Measurements from ENCODE around the gene BEX3.
"Not testable (repeated sequence)": the region's sequence is repeated elsewhere in the genome, so short reads cannot be mapped to it uniquely, and the experiment has no call there.

BEX3 gene

DNA sequence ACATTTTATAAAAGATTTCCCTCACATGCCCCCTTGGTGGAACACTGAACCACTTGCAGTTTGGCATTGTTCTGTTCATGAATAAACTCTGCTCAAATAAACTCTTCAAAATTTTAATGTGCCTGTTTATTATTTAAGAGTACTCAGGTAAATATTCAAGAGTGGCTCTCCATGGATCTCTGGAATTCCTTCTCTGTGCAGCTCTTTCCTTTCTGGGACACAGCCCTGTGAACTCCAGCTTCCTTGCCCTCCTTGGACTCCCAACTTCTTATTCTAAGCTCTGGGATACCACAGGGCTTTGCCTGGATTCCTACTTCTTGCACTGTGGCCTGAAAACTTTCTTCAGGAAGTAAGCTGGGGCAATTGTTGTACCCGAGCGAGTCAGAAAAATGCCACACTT, 8.3 kb downstream of the BEX3 start:
- DNase-seq, result no peak

DNA sequence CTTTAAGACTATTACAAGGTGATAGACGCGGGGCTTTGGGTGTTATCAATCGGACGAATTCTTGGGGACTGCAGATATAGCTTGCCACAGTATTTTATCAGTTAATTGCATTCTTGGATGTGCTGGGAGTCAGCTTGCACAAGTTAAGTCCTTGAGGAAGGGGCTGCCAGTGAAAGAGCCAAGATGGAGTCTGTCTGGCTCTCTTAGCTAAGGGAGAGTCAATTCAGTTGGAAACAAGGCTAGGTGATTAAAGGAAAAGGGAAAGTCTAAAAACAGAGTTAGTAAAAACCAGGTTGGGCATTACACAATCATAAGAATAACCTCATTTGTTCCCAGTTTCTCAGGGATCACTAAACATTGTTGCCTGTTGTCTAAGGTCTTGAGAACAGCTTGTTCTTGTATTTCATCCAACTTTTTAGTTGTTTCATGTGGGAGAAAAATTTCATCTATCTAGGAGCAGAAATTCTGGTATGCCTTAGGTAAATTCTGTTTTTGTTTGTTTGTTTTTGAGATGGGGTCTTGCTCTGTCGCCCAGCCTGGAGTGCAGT, 9.0 kb downstream of the BEX3 start:
- not testable (repeated sequence) for DNase-seq

DNA sequence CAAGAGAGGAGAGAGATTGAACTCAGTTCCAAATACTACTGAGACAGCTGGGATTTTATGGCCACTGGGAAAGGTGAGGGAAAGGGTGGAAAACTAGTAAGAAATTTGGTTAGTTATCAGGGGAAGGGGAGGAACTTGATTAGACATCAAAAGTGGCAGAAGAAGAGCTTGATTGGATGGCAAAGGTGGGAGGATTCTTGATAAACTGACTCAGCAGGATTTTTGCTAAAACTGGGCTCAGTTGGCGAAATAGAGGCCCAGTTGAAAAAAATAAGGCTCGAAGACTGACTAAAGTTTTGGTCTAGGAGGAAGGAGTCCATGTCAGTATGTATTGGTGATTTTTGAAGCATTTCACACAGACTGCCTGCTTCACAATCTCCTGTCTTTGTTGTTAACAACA, 10.0 kb downstream of the BEX3 start:
- DNase-seq, result no peak

DNA sequence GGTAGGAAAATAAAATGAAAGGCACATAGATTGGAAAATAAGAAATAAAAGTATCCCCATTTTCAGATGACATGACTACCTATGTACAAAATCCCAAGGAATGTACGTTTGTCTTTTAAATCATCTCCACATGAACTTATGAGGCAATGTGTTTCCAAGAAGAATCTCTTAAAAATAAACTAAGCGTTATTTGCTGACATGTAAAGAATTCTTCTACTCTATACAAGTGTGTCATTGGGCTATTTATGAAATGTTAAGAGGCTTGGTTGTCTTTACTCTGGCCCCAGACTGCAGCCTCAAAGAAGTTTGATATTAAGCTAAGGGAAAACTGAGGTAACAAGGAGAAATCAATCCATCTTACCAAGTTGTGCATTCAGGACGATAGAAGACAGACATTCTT, 17.1 kb downstream of the BEX3 start:
- DNase-seq, result no peak

DNA sequence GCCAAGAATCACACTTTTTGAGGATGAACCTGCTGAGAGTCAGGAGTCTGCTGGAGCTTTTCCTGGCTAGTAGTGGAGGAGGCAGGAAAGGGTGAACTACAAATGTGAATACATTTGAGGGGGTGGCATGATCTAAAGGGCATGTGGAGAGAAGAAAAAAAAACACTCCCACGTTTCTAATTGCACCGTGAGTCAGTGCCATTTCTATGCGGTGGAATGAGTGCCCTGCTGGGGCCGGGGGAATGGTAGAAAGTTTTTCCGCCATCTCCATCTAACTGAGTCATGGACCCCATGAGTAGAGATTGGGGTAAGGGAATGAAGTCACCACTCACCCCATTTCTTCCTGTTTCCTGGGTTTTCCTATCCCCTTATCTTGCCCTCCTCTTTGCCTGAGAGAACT, 19.8 kb downstream of the BEX3 start:
- no peak for DNase-seq

DNA sequence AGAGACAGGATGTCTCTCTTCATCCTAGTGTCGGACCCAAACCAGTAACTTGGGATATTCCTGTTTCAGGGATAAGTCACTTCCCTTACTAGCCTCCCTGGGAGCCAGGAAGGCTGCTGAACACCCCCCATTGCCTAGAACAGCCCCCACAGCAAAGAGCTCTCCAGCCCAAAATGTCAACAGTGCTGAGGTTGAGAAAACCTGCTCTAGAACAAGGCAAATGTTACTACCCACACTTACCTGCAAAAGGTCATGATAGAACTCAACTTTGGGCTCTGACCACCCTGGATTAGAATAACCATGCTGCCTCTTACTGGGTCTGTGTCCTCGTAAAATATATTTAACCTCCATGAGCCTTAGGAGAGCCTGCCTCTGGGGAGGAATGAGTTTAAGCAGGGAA, 20.3 kb downstream of the BEX3 start:
- DNase-seq, result no peak

DNA sequence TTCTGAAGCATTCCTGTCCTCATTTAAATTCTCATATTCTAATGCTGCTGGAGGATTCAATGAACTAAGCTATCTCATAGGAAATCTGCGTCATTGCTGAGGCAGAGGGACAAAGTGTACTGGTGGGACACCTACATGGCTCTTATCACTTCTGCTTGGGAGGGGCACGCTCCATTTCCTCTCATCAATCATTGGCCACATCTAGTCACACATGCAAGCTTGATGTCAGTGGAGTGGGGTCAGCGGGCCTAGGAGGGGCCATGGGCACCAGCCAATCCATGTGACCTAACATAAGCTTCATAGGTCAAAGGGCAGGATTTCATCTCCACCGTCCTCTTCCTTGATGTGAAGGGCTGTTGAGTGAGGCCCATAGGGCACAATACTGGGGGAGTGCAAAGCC, 21.4 kb downstream of the BEX3 start:
- no peak for DNase-seq

DNA sequence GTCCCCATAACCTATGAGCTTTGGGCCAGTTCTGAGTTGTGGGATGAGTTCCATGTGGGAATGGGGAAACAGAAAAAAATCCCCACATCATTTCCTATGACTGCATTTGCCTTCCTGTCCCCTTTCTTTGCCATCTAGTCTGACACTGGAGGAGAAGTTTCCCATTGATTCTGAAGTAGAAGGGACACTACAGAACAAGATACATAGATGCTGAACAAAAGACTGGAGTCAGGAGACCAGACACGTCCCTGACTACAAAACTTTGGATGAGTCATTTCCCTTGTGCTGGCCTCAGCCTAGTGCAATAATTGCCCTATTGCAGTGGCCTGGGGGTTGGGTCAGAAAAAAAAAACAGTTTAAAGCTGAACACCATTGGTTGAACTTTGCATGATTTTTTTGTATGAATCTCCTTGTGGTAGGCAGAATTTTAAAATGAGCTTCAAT, 22.1 kb downstream of the BEX3 start:
- no peak for DNase-seq

DNA sequence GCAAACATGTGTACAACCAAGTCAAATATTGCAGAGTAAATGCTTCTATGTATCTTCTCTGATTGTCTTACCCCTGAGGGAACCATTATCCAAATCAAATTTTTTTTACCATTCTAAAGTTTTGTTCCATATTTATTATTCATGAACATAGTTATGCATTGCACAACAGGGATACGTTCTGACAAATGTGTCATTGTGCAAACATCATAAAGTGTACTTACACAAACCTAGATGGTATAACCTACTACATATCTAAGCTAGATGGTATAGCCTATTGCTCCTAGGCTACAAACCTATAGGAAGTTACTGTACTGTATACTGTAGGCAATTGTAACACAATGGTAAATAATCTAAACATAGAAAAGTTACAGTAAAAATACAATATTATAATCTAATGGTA, 23.4 kb downstream of the BEX3 start:
- no peak for DNase-seq

DNA sequence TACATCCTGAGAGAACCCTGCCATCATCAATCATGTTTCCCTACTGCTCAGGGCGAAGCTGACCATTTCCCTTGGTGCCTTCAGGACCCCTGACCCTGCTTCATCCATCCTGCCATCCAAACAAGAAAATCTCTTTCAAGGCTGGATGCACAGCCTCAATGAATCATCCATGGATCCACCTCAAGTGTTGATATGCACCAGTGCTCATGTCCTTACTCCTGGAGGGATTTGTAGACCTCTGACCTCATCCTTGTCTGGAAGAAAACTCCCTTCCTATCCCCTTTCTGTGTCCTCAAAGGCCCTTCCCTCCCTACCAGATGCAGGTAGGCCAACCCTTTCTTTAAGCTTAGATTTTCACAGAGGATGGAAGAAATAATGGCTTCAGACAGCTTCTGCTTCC, 24.6 kb downstream of the BEX3 start:
- DNase-seq, result no peak

DNA sequence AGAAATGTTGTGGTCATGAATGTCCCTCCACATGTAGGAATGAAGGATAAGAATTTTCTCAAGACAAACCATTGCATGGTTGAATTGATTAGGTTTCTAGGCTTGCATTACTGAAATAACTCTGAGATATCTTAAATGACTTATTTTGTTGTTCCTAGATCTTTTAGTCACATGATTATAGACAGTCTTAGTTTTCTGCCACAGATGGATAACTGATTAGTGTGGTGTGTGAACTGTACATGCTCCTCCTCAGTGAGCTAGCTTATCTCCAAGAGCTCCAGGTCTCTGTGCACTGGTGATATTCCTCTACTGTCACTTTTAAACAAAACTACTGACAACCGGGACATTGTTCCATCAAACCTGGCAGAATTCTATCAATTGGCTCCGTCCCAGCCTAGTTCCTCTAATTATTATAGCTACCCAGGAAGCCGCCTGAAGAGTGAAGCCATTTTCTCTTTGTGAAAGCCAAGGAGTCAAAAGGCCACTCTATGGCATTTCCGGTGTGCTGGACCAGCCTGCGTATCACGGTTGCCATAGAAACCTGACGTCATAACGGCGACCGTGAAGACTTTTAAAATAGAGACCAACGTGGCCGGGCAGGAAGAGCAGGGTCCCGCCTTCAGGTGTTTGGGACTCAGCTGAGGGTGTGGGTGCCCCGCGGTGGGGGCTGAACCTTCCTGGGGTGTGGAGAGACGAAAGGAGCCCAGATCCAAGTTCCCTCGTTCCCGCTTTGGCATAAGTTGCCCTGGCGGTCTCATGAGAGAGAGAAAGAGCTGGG, 28.1 kb downstream of the BEX3 start:
- DNase-seq, result peak; percentile 76 to 85

DNA sequence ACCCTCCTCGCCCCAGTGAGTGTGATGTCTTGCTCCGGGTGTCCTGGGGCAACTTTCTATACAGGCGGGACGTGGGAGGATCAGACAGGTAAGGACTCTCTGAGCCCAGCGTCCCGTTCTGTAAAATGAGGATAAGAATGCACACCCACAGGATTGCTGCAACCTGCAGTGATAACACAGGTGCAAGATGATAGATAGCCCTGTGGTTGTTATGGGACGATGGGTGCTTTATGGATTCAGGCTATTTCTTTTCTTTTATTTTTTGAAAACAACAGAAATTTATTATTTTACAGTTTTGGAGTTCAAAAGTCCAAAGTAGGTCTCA, 28.6 kb downstream of the BEX3 start:
- DNase-seq, result no peak

DNA sequence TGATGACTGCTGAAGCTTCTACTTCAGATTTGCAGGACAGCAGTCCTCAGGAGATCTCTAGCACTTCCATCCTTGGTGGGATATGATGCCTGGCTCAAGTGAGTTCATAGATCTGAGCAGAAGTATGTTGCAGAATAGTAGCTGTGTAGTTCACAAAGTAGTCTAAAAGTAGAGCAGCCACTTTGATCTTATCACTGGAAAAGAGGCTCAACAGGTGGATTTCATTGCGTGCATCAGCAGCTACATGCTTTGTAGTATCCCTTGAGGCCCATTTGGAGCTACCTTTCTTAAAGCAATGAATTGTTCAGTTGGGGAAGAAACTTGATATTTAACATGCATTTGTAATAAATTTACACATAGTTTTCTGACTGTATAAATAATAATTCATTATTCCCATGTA, 29.9 kb downstream of the BEX3 start:
- DNase-seq, result no peak

DNA sequence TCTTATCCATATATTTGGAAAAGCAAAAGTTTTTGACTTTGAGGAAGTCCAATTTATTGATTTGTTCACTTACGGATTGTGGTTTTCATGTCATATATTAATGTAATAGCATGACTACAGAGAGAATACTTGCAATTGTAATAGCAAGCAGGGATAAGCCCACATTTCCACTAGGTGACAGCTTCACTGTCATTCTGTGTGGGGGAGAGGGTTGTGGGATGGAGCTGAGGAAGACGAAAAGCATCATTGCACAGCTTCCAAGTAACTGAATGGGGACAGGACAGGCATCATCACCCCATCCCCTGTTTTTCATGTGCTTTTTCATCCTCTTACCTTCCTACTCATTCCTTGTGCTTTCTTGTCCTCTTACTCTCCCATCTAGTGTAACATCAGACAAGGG, 31.4 kb downstream of the BEX3 start:
- DNase-seq, result no peak

DNA sequence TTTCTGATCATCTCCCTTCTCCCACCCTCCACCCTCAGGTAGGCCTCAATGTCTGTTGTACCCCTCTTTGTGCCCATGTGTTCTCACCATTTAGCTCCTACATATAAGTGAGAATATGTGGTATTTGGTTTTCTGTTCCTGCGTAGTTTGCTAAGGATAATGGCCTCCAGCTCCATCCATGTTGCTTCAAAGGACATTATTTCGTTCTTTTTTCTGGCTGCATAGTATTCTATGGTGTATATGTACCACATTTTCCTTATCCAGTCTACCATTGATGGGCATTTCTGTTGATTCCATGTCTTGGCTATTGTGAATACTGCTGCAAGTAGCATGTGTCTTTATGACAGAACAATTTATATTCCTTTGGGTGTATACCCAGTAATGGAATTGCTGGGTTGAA, 35.4 kb downstream of the BEX3 start:
- not testable (repeated sequence) for DNase-seq

DNA sequence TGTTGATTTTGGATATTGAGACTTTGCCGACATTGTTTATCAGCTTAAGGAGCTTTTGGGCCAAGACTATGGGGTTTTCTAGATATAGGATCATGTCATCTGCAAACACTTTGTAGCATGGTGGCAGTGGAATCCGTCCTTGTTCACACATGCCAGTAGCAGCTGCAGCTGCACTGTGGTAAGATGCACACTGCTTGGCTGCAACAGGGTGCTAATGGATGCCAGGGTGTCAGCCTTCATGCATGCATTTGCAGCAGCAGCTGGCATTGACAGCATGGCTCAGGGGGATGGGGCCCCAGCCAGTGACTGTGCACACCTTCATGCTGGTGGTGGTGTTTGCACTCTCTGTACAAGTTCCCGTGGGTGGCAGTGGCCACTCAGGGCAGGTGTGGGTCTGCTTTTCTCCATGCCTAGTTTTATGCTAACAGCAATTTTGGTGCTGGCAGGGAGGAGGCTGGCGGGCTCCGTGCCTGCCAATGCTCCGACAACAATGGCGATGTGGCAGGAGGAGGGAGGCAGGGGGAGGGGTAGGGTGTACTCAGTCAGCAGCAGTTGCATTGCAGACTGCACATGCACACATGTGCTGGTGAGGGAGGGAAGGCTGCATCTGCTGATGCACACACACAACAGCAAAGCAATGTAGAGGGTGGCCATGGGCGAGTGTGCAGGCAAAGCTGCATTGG, 37.5 kb downstream of the BEX3 start:
- no peak for DNase-seq

DNA sequence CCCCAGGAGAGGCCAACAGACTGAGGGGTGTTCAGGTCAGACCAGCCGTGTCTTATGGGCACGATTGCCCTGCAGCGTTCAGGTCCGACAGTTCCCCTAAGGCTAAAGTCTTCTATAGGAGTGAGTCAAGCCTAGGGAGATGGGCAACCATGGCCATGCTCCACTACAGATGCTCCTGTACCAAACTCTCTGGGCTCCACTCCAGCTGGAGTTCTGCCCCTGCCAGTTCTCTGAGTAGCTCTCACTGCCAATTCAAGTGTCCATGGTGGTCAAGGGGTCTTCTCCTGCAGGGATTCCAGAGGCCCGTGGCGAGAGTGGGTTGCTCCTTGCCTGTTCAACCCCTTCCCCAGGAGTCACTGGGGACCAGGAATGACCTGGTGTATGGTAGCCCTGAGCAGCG, 38.2 kb downstream of the BEX3 start:
- no peak for DNase-seq

DNA sequence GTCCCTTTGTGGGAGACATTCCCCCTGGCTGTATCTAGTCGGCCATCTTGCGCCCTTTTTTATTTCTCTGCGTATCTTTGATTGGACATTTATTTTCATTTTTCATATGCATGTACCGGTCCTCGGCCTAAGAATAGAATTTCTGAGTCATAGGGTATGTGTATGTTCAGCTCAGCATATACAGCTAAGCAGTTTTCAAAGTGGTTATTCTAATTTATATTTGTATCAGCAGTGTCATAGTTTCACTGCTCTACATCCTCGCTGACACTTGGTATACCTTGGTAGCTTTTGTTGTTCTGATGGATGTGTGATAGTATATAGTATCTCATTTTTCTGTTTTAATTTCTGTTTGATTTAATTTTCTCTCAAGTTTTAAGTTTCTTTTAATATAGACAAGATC, 38.7 kb downstream of the BEX3 start:
- no peak for DNase-seq

DNA sequence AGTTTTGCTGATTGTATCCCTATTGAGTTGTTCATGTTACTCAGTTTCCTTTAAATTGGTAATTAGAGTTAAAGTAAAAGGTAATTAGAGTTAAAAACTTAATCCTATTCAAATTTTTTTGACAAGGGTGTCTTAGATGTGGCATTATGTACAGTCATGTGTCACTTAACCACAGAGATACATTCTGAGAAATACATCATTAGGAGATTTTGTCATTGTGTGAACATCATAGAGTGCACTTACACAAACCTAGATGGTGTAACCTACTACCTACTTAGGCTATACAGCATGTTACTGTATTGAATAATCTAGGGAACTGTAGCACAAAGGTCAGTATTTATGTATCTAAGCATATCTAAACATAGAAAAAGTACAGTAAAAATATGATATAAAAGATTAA, 39.2 kb downstream of the BEX3 start:
- DNase-seq, result no peak

DNA sequence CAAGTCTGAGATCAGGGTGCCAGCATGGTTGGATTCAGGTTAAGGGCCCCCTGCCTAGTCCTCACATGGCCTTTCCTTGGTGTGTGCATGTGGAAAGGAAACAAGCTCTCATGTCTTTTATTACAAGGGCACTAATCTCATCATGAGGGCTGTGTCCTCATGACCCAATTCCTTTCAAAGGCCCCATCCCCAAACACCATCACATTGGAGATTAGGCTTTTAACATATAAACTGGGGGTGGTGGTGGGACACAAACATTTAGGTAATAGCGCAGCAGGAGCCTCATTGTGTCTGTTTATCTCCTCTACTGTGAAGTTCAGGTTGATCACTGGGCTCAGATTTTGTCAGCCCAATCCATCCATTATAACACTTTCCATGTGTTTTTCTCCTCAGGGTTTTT, 41.0 kb downstream of the BEX3 start:
- DNase-seq, result no peak

DNA sequence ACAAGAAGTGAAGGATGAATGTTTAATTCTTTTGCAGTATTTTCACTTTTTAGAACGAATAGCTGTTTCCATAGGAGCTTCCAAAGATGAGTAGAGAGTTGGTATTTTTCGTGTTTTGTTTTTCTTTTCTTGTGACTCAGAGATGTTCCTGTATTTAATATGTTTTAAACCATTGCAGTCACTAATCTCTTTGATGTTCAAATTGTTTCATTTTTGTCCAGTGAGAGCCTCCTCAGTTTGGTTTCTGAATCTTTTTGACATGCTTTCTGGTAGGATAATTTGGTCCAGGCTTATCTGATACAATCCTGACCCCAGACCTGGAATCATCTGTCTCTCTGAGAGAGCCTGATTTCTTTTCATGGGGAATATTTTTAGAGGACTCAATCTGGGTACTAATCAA, 41.6 kb downstream of the BEX3 start:
- no peak for DNase-seq

DNA sequence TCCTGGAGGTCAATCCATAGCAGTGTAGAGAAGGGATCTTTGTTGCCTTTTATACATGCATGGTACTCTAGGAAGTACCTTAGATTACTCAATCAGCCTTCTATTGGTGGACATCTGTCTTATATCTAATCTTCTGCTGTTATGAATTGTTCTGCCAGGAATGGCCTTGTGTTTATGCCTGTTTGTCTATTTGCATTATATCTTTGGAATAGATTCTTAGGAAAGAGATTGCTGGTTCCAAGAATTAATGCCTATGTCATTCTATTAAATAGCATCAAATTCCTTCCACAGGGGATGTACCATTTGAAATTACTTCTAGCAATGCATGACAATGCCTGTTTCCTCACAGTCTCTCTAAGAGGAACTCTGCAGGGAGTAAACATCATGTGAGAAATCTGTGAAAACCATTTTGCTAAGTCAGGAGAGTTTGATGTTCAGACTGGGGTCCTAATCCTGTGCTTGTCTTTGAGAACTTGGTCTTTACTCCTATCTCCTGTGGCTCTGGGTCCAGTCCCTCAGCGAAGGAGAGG, 42.5 kb downstream of the BEX3 start:
- DNase-seq, result no peak

DNA sequence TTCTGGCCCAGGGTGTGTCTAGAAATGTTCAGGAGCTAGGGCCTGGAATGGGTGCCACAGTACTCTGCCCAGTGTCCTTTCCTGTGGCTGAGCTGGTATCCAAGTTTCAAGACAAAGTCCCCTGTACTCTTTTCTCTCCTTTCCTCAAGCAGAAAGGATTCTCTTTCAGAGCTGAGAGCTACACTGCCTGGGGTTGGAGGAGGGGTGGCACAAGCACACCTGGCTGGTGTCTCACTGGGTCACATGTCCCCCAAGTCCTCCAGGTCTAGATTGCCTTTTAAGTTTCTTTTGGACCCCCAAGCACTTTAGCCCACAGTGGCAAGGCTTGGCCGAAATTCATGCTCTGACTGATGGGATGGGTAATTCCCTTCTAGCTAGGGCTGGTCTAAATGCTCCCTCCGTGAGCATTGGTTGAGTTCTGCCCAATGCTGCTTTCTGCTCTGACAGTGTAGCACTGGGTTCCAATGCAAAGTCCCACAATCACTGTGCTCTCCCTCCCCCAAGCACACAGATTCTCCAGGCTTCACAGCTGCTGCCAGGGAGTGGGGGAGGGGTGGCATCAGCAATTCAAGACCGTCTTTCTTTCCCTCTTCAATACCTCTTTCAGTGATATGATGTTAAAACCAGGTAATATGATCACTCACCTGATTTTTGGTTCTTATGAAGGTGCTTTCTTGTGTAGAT, 47.8 kb downstream of the BEX3 start:
- DNase-seq, result no peak

Measured in NCI-H524 (cell line).